CD4-positive, alpha-beta T cell (primary cell): ENCODE measurements around the gene PPFIBP2. TPM values are rescaled to one million over a fixed set of nuclear protein-coding genes. Genes with fewer than 3 reads are reported as not detected.

Experiments
- ATAC-seq: fragments of 200-7000 bp; cut with Tn5 transposase; one replicate; pipeline ENCODE4 v1.10.0; 2022; ENCODE audit warnings: mild to moderate bottlenecking; ENCODE audit not compliant: poor library complexity
- CTCF ChIA-PET: fragments of 350-600 bp; sonication (Branson Sonifier 250); formaldehyde crosslinking; loops from one replicate; lab custom pipeline; 2021; ENCODE audit warnings: antibody characterized with exemption, inconsistent platforms; lab: Charles Lee
- POLR2A ChIA-PET: fragments of 350-600 bp; sonication (Branson Sonifier 250); formaldehyde crosslinking; loops from one replicate; lab custom pipeline; 2021; ENCODE audit warnings: antibody characterized with exemption, inconsistent platforms; lab: Charles Lee
- DNase-seq, 14 experiments: peaks; one replicate each; pipeline ENCODE4 v3.0.0-alpha.2; 2013 to 2020; ENCODE audit warnings: mixed read lengths in 2 of 14
- H3K27ac ChIP-seq, 2 donors: one replicate each; pipeline versions ENCODE4 v1.5.1 to v1.7.0; 2013; ENCODE audit warnings: low read length in 2 of 2, low read depth in 1 of 2, mild to moderate bottlenecking in 1 of 2
- H3K27me3 ChIP-seq, 2 experiments: 1 replicate in 1 of 2; 2 replicates in 1 of 2; pipeline versions ENCODE4 v1.6.1 to v1.7.0; 2013; ENCODE audit warnings: low read length in 2 of 2, control low read depth in 1 of 2, mild to moderate bottlenecking in 1 of 2, moderate library complexity in 1 of 2; ENCODE audit not compliant: insufficient read depth in 2 of 2, control insufficient read depth in 1 of 2
- H3K36me3 ChIP-seq: one replicate; pipeline ENCODE4 v1.6.1; 2013; ENCODE audit warnings: low read length, control low read depth; ENCODE audit not compliant: insufficient read depth
- H3K4me1 ChIP-seq: one replicate; pipeline ENCODE4 v1.6.1; 2013; ENCODE audit warnings: low read length, control low read depth; ENCODE audit not compliant: insufficient read depth
- H3K4me3 ChIP-seq: one replicate; pipeline ENCODE4 v1.5.1; 2013; ENCODE audit warnings: mild to moderate bottlenecking, low read length, moderate library complexity
- H3K9me3 ChIP-seq, 2 experiments: 1 replicate in 1 of 2; 2 replicates in 1 of 2; pipeline versions ENCODE4 v1.6.1 to v1.7.0; 2013; ENCODE audit warnings: low read length in 2 of 2, mild to moderate bottlenecking in 2 of 2, control low read depth in 1 of 2, moderate library complexity in 1 of 2; ENCODE audit not compliant: control insufficient read depth in 1 of 2, insufficient read depth in 1 of 2
- H3K27ac Mint-ChIP-seq: one replicate; pipeline ENCODE4 v1.8.0; 2020; ENCODE audit warnings: mixed read lengths
- H3K27me3 Mint-ChIP-seq: one replicate; pipeline ENCODE4 v1.8.0; 2021; ENCODE audit warnings: mixed read lengths
- H3K36me3 Mint-ChIP-seq: one replicate; pipeline ENCODE4 v1.8.0; 2021; ENCODE audit warnings: low read depth, mixed read lengths
- H3K4me1 Mint-ChIP-seq: one replicate; pipeline ENCODE4 v1.8.0; 2021; ENCODE audit warnings: low read depth, mixed read lengths
- H3K4me3 Mint-ChIP-seq: one replicate; pipeline ENCODE4 v1.8.0; 2020; ENCODE audit warnings: mild to moderate bottlenecking, mixed read lengths
- H3K9me3 Mint-ChIP-seq: one replicate; pipeline ENCODE4 v1.8.0; 2020; ENCODE audit warnings: mixed read lengths
- CTCF ChIP-seq: fragments of 200-600 bp; IDR thresholded peaks from one replicate; pipeline ENCODE4 v1.8.0; 2022; ENCODE audit warnings: antibody characterized with exemption, mild to moderate bottlenecking
- intact Hi-C, 2 experiments: fragments of 100-400 bp; cut with DNase I in 1 of 2; cut with micrococcal nuclease in 1 of 2; formaldehyde crosslinking; loops; one replicate each; pipeline versions ENCODE4 v1.15.1 to v1.9.0; 2023 to 2025; cut with DNase I, micrococcal nuclease
- total RNA-seq, 174 experiments: library from RNA in 2 of 174; stranded (reverse) in 2 of 174; gene quantifications; one replicate each; pipeline ENCODE4 v1.2.3 and lab custom pipeline; 2021 to 2026

The PPFIBP2 gene
- total RNA-seq, 2 experiments from 2014 or later, result 27.0 to 35.9 TPM

- no peaks in the 10 kb centered on the region for H3K27me3 ChIP-seq
These were observed 99.6 kb downstream of the PPFIBP2 start for GRCh38 chr11:7613394-7613720.

GRCh38 chr11:7614656-7615055 lies 100.9 kb downstream of the PPFIBP2 start:
- Mint-ChIP-seq H3K4me3 (no peak overlapping the region), H3K36me3 (peaks cover 72% of the 10 kb centered on the region), H3K9me3 (no peaks in the 10 kb centered on the region), H3K27me3 (no peaks in the 10 kb centered on the region), H3K4me1 (no peaks in the 10 kb centered on the region), H3K27ac (no peak overlapping the region)
- ChIA-PET CTCF (no interaction called here), POLR2A (no interaction called here)
- Histone ChIP-seq H3K27me3 (no peaks in the 10 kb centered on the region), H3K36me3 (no peaks in the 10 kb centered on the region), H3K4me3 (no peak overlapping the region), H3K4me1 (no peaks in the 10 kb centered on the region), H3K9me3 (no peaks in the 10 kb centered on the region), H3K27ac (no peak overlapping the region)
- intact Hi-C loops, result no loop called here
- DNase-seq, result no peak
- ATAC-seq, result no peak
- TF ChIP-seq CTCF, result no peak

More at GRCh38 chr11:7613394-7613720, 99.6 kb downstream of the PPFIBP2 start:
- no peak for DNase-seq
- no peaks in the 10 kb centered on the region for H3K4me1 ChIP-seq
- intact Hi-C loops, result no loop called here
- Mint-ChIP-seq H3K27me3 (no peaks in the 10 kb centered on the region), H3K4me1 (no peaks in the 10 kb centered on the region), H3K9me3 (no peaks in the 10 kb centered on the region), H3K4me3 (no peak overlapping the region), H3K36me3 (peaks cover 71% of the 10 kb centered on the region), H3K27ac (no peak overlapping the region)
- no peak for ATAC-seq
- ChIA-PET POLR2A (no interaction called here), CTCF (no interaction called here)
- no peak overlapping the region for H3K4me3 ChIP-seq
- no peaks in the 10 kb centered on the region for H3K9me3 ChIP-seq
- TF ChIP-seq CTCF, result no peak
- no peak overlapping the region for H3K27ac ChIP-seq
- no peaks in the 10 kb centered on the region for H3K36me3 ChIP-seq

- H3K27ac ChIP-seq, result no peak overlapping the region
- TF ChIP-seq CTCF, result no peak
- H3K27me3 ChIP-seq, result no peaks in the 10 kb centered on the region
- DNase-seq, result no peak
- Mint-ChIP-seq H3K4me3 (no peak overlapping the region), H3K27ac (no peak overlapping the region), H3K36me3 (peaks cover 72% of the 10 kb centered on the region), H3K9me3 (no peaks in the 10 kb centered on the region), H3K27me3 (no peaks in the 10 kb centered on the region), H3K4me1 (no peaks in the 10 kb centered on the region)
- ChIA-PET CTCF (no interaction called here), POLR2A (no interaction called here)
- no peak for ATAC-seq
- no peaks in the 10 kb centered on the region for H3K36me3 ChIP-seq
- no peaks in the 10 kb centered on the region for H3K9me3 ChIP-seq
- H3K4me1 ChIP-seq, result no peaks in the 10 kb centered on the region
- intact Hi-C loops, result no loop called here
- H3K4me3 ChIP-seq, result no peak overlapping the region
These were observed 103.2 kb downstream of the PPFIBP2 start for GRCh38 chr11:7617032-7617431.
